Measurements from ENCODE around the gene PIAS1.

- TF ChIP-seq CTCF (IDR thresholded peaks at IDR 0.05) = no peak
- TF ChIP-seq POLR2A (IDR thresholded peaks at IDR 0.05) = no peak
Observed at GRCh38 chr15:68227643-68228142, 173.6 kb downstream of the PIAS1 start.
